DND-41 (cell line): ENCODE data around the gene TRPM3.

ENCODE experiments used
- EZH2 ChIP-seq: IDR thresholded peaks from 3 replicates; pipeline ENCODE4 v1.6.1; 2012; ENCODE audit warnings: borderline replicate concordance, low read depth, mild to moderate bottlenecking, moderate library complexity, low read length, inconsistent platforms; ENCODE audit not compliant: severe bottlenecking
- TF ChIP-seq, protein P1 (sequence below): IDR thresholded peaks from 2 replicates; pipeline ENCODE4 v1.5.1; 2012; ENCODE audit warnings: borderline replicate concordance, low read length, moderate library complexity, mild to moderate bottlenecking; ENCODE audit not compliant: poor library complexity, severe bottlenecking; ENCODE audit errors: extremely low read depth

DNA sequence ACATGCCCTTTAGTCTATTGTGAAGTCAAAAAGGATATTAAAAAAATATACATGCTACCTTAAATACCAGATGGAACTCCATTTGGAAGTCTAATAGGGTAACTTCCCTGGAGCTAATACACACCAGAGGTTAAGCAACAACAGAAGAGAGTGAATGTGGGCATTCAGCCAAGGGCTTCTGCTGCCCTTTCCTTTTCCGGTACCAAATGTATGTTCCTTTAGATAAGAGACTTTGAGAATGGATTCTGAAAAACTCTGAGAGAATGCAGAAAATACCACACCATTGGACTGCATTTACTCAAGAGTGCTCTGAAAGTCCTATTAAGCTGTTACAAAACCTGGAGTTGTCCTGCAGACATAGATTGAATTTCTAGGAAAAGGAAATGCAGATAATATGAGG lies 23.8 kb upstream of the TRPM3 start:
- TF ChIP-seq, protein P1, sequence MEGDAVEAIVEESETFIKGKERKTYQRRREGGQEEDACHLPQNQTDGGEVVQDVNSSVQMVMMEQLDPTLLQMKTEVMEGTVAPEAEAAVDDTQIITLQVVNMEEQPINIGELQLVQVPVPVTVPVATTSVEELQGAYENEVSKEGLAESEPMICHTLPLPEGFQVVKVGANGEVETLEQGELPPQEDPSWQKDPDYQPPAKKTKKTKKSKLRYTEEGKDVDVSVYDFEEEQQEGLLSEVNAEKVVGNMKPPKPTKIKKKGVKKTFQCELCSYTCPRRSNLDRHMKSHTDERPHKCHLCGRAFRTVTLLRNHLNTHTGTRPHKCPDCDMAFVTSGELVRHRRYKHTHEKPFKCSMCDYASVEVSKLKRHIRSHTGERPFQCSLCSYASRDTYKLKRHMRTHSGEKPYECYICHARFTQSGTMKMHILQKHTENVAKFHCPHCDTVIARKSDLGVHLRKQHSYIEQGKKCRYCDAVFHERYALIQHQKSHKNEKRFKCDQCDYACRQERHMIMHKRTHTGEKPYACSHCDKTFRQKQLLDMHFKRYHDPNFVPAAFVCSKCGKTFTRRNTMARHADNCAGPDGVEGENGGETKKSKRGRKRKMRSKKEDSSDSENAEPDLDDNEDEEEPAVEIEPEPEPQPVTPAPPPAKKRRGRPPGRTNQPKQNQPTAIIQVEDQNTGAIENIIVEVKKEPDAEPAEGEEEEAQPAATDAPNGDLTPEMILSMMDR = no peak
- no peak for TF ChIP-seq EZH2
